OCI-LY3 (cell line): ENCODE measurements around the gene PANK4.

Experiments
- CTCF ChIP-seq: fragments of 200-600, 300-600 bp; sonication (generic); IDR thresholded peaks from 2 replicates; pipeline ENCODE4 v1.5.1; 2014; ENCODE audit warnings: antibody characterized with exemption, low read length, low read depth
- EZH2phosphoT487 ChIP-seq: fragments of 200-600 bp; shearing (Covaris generic); IDR thresholded peaks from 2 replicates; pipeline ENCODE4 v1.6.1; 2018; ENCODE audit warnings: antibody characterized with exemption, mixed run types, low read depth

DNA sequence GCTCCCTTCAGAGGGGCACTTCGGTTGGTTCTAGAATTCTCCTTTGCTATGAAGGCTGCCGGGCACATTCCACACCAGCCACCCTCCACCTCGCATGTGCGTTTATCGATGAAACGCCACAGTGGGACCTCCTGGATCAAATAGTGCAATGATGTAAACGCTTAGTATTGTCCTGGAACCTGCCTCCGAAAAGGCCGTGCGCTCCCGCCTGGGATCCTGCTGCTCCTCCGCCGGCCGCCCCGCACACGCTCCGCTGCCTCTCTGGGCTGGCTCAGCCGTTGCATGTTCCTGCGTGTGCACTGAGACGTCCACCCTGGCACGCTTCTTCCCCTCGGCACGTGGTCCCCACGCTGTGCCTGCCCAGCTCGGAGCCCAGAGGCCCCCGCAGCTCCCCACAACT, 25.8 kb upstream of the PANK4 start:
- TF ChIP-seq EZH2phosphoT487 (no peak), CTCF (no peak)
